ENCODE results near the gene CYTH2.
A peak's percentile ranks its signal among the peaks of the same experiment; 100 is the strongest.
"Not testable (repeated sequence)": the region's sequence is repeated elsewhere in the genome, so short reads cannot be mapped to it uniquely, and the experiment has no call there.

Gene CYTH2

DNA sequence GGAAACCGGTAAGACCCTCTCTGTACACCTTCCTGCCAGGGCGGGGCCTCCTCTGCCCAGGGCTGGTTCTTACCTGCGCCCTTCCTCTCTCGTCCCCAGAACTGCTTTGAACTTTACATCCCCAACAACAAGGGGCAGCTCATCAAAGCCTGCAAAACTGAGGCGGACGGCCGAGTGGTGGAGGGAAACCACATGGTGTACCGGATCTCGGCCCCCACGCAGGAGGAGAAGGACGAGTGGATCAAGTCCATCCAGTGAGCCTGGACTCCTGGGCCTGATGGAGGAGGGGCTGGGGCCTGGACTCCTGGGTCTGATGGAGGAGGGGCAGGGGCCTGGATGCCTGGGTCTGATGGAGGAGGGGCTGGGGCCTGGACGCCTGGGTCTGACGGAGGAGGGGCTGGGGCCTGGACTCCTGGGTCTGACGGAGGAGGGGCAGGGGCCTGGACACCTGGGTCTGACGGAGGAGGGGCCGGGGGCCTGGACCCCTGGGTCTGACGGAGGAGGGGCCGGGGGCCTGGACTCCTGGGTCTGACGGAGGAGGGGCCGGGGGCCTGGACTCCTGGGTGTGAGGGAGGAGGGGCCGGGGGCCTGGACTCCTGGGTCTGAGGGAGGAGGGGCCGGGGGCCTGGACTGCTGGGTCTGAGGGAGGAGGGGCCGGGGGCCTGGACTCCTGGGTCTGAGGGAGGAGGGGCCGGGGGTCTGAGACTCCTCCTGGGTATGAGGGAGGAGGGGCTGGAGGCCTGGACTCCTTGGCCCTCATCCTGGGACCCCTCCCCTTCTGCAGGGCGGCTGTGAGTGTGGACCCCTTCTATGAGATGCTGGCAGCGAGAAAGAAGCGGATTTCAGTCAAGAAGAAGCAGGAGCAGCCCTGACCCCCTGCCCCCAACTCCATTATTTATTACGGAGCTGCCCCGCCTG, 9.4 kb downstream of the CYTH2 start:
- no peak for DNase-seq

DNA sequence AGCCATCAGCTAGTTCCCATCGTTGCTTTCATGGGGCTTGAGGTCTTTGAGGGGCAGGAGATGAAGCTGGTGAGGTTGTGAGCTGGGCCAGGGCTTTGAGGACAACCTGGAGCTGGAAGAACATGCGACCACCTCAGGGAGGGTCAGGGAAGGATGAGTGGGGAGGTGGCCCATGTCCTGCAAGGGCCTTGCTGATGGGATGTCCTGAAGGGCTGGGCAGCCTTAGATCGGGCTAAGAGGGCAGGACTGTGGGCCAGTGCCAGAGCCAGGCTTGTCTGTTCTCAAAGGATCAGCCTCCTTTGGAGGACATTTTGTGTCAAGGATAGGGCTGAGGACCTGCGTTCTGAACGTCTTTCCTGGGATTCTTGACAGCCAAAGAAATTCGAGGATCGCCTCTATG, 10.5 kb downstream of the CYTH2 start:
- DNase-seq: no peak

DNA sequence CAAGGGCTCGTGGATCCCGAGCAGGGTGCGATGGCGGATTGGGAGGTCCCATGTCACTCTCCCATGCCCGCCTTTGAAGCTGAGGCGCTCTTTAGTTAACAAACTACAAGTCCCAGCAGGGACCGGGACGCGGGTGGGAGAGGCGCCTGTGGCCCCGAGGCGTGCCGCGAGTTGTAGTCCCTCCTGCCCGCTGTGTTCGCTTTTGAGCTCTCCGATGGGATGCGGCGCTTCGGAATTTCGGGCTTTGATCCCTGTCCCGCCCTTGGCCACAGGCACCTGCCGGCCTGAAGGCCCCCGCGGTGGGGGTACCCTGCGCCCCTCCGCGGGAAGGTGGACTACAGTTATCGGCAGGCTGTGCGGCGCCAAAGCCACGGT, 11.0 kb downstream of the CYTH2 start:
- no peak for DNase-seq

DNA sequence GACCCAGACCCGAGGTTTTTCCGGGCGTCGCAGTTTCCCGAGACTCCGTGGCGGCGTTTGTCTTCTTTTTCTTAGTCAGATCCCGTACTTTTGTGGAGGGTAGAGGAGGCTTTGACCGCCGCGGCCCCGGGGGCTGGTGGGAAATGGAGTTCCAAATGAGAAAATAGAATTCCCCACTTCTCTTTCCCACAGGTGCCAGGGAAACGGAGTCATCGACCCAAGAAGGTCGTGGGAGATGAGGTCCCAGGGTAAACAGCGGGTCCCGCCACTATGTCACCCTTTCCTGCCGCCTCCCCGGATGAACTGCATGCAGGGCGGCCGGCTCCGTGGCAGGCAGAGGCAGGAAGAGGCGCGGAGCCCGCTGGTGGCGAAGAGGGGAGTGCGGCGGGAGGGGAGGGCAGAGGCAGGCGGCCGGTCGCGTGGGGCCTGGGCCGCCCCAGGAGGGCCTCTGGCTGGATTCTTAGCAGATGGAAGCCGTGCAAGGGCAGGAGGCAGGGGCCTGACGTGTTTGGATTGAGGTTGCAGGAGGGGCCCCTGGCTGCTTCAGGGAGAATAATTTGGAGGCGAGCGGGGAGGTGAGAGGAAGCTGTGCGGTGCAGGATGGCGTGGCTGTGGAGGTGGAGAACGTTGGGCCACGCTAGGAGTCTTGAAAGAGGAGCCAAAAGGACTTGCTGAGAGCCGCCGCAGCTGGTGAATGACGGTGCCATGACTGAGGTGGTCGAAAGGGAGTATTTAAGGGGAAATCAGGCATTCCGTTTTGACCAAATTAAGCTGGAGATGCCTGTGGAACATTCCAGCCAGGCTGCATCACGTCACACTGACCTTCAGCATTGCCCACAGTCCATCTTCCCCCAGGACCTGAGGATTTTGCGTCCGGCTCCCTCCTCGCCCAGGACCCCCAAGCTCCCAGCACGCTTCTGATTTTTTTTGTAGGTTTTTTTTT, 11.7 kb downstream of the CYTH2 start:
- DNase-seq: no peak

DNA sequence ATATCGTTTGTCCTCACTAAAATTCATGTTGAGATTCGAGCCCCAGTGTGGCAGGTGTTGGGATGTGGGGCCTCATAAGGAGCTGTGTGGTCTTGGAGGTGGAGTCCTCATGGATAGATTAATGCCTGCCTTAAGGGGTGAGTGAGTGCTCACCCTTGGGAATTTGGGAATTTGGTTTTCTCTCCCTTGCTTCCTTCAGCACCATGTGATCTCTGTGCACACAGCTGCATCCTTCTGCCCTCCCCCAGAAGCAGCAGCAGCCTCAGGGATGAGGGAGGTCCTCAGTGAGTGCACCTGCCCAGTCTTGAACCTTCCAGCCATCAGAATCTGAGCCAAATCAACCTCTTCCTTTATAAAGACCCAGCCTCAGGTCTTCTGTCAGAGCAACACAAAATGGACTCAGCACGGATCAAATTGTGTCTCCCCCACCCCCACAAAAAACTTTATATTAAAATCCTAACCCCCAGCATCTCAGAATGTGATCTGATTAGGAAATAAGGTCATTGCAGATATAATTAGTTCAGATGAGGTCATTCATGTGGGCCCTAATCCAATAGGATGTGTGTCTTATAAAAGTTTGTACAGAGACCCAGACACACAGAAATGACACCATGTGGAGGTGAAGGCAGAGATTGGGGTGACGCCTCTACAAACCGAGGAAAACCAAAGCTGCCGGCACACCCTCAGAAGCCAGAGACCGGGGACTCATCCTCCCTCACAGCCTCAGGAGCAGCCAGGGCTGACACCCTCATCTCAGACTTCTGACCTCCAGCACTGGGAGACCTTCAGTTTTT, 12.9 kb downstream of the CYTH2 start:
- DNase-seq: no peak

DNA sequence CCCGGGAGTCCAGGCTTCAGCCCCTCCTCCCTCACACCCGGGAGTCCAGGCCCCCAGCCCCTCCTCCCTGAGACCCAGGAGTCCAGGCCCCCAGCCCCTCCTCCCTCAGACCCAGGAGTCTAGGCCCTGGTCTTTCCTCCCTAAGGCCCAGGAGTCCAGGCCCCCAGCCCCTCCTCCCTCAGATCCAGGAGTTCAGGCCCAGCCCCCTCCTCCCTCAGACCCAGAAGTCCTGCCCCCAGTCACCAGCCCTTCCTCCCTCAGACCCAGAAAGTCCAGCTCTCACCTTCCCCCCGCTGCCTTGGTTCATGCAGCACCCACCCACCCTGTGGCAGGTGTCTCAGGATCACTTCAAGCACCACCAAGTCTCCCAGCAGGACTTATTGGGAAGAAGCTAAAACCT, 14.1 kb downstream of the CYTH2 start:
- no peak for DNase-seq

DNA sequence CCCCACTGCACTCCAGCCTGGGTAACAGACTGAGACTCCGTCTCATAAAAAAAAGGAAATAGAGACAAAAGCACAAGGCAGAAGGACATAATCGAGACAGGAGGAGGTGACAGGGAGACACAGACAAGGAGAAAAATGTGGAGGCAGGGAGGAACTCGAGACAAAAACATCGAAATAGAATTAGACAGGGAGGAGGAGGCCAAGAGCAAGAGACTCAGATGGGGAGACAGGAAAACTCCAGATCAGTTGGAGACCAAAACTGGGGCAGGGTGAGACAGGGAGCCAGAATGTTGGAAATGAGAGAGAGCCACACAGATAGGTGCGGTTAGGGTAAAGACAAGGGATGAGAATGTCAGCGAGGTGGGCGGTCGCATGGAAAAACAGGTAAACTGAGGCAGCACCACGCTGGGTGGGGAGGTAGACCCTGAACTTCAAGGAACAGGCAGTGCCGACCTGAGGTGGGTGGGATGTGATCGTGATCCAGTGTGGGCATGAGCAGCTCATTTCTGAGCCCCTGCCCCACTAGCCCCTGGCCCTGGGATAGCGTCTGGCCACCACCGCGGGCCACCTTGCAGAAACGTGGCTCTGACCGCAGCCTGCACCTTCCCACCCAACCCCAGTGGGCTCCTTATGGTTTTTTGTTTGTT, 15.2 kb downstream of the CYTH2 start:
- DNase-seq: no peak

DNA sequence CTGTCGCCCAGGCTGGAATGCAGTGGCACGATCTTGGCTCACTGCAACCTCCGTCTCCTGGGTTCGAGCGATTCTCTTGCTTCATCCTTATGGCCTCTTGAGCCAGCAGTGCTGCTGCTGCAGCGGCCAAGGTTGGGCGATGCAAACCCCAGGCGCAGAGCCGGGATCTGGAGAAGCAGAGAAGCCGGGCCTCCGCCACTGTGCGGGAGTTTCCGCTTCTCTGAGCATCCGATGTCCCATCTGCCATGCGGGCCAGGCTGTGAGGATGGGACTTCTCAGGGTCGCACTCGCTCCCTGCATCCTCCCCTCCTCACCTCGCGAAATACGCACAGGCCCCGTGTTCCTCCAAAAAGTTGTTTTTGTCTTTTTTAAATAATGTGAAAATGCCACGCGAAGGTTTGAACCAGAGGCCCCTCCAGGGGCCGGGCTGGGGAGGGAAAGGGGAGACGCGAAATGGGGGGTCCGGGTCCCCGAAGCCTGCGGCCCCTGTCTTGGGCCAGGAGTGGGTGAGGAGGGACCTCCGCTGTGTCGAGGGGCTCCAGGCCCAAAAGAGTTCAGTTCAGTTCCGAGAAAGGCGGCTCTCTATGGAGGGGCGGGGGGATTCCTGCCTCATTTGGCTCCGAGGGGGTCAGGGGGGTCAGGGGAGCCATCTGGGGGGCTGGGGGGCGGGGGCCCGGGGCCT, 15.9 kb downstream of the CYTH2 start:
- no peak for DNase-seq

DNA sequence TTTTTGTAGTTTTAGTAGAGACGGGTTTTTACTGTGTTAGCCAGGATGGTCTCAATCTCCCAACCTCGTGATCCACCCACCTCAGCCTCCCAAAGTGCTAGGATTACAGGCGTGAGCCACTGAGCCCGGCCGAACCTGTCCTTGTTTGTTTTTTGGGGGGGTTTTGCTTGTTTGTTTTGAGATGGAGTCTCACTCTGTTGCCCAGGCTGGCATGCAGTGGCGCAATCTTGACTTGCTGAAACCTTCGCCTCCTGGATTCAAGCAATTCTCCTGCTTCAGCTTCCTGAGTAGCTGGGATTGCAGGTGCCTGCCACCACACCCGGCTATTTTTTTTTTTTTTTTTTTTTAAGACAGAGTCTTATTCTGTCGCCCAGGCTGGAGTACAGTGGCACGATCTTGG, 17.5 kb downstream of the CYTH2 start:
- DNase-seq: not testable (repeated sequence)

DNA sequence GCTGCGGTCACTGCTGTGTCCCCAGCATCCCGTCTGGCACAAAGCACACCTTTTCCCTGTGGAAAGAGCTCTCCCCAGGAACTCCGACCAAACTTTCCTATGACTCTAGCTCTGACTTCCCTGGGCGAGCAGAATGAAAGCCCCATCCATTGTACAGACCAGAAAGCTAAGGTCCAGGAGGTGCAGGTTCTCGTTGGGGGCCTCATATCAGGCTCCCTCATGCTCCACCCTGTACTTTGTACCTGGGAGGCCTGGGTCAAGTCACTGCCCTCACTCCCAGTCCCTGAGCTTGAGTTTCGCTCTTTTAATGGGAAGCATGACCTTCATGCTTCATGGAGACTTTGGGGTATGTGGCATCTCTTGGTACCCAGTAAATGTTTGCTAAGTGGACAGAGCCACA, 18.4 kb downstream of the CYTH2 start:
- no peak for DNase-seq

DNA sequence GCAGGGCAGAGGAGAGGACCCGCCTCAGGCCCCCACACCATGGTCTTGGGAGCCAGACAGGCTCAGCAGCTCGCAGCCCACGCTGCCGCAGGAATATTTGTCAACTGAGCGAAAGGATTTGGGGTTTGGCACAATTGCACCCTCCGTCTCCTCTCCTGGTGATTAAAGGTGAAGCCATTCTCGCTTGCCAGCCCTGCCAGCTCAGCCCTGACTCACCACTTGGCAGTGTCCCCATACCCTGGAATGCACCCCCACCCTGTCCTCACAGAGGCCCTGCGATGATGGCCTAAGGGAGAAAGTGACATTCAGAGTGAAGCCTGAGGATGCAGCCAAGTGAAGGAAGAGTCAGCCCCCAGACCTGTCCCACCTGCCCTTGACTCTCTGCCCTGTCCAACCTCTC, 18.8 kb downstream of the CYTH2 start:
- no peak for DNase-seq

DNA sequence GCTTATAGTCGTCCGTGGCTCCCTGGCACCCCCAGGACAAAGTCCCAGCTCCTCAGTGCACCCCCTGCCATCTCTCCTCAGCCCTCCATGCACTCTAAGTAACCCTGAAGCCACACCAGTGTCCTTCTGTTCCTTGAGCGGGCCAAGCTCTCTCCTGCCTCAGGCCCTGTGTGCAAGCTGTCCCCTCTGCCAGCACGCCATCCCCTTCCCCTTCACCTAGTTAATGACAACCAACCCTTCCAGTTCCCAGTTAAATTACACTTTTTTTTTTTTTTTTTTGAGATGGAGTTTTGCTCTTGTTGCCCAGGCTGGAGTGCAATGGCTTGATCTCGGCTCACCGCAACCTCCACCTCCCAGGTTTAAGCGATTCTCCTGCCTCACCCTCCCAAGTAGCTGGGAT, 19.3 kb downstream of the CYTH2 start:
- DNase-seq: not testable (repeated sequence)

DNA sequence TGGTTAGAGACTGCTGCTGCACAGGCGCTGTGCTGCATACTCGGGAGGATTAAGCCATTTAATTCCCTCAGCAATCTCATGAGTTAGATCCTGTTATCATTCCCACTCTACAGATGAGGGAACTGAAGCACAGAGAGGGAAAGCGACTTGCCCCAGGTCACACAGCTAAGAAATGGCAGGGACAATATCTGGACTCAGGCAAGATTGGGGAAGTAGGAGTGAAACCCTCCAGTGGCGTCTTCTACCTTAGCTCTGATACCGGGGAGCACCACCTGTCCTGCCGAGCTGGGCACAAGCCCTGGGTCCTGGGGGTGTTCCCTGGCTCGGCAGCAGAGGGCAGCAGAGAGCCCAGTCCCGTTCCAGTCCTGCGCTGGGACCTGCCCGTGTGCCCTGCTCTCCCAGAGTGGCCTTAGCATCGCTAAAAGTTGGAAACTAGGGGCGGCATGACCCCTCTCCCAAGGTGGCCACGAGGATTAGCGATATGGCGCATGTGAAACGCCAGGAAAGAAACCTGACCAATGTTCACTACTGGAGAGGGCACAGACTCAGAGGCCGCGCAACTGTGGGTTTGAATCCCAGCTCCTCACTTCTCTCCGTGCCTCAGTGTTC, 20.5 kb downstream of the CYTH2 start:
- peak; percentile 4 for DNase-seq

DNA sequence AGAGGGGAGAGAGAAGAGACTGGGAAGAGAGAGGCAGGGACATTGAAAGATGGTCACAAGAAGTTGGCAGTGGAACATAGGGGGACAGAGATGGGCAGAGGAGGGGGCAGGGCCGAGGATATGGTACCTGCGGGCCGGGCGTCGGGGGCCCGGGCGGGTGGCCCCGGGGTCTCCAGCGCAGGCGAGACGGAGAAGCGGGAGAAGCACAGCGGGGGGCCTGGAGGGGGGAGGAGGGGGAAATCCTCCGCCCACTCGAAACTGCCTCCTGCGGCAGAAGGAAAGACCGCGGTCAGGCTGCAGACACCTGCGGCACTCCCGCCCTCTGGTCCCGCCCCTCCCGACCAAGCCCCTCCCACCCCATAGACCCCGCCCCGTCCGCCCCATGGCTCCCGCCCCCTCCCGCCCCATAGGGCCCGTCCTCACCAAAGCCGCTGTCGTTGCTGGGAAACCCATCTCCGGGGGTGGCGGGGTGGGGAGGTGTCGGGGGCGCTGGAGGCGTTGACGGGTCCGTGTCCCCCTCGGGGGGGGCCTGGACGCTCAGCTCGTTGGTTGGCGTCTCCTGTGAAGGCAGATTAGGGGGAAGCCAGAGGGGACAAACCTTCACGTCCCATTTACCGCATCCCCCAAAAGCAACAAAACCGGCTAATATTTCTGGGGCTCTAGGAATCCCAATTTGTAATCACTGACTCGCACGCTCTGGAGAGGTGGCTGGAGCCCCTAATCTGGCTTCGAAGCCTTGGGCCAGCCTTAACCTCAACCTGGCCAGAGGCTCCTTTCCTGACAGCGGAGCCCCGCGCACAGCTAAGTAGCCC, 22.0 kb downstream of the CYTH2 start:
- DNase-seq: peak; percentile 8

DNA sequence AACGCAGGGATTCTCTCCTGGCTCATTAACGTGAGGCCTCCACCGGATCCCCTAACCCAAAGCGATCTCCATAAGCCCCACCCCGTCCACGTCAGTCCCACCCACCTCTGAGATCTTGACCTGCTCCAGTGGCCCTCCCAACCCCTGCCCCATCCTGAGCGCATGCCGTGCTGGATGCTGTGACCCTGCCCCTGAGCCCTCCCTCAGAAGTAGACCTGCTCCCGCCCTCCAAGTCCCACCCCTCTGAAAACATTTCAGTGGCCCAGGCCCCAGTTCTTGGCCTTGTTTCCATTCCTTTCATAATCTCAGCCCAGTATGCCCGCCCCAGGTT, 22.6 kb downstream of the CYTH2 start:
- DNase-seq: no peak

DNA sequence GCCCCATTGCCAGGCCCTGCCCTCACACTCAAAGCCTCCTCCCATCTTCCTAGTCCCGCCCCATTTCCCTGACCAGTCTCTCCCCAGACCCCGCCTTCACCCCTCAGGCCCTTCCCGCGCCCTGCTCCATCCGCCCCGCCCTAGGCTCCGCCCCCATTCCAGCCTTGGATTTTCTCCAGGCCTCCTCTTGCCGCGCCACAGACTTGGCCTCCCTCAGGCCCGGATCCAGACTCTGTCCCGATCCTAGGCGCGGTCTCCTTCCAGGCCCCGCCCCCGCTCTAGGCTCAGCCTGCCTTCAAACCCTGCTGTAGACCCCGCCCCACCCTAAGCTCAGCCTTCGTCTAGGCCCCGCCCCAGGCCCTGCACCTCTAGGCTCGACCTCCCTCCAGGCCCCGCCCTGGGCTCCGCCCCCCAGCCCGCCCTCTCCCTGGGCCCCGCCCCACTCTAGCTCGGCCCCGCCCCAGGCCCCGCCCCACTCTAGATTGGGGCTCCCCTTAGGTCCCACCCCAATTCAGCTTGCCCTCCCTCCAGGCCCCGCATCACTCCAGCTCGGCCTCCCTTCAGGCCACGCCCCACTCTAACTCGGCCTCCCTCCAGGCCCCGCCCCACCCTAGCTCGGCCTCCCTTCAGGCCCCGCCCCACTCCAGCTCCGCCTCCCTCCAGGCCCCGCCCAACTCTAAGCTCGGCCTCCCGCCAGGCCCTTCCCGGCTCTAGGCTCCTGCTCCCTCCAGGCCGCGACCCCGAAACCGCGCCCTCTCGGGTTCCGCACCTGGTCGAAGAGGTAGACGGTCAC, 24.0 kb downstream of the CYTH2 start:
- DNase-seq: peak; percentile 94

DNA sequence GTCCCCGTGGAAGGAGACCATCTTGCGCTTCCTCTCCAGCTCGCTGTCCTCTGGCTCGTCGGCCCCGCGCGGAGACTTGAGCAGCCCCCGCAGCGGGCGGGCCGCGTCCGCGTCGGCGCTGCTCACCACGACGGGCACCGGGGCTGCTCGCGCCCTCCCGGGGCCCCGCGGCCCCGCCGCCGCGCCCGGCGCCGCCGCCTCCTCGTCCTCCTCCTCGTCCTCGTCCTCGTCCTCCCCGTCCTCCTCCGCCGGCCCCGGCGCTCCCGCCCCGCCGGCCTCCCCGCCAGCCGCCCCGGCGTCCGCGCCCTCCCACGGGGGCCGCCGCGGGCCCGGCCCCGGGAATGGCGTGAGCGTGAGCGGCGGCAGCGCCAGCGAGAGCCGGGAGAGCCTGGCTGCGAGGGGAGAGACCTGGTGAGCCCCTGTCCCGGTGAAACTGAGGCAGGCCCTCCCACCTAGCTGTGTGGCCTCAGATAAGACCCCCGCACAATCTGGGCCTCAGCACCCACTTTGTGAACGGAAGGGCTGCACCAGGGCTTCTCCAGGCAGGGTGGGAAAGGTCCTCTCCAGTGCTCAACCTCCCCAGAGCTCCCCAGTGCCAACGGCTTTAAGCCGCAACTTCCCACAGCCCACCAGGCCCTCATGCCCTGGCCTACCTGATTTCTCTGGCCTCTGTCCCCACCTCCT, 24.7 kb downstream of the CYTH2 start:
- no peak for DNase-seq

DNA sequence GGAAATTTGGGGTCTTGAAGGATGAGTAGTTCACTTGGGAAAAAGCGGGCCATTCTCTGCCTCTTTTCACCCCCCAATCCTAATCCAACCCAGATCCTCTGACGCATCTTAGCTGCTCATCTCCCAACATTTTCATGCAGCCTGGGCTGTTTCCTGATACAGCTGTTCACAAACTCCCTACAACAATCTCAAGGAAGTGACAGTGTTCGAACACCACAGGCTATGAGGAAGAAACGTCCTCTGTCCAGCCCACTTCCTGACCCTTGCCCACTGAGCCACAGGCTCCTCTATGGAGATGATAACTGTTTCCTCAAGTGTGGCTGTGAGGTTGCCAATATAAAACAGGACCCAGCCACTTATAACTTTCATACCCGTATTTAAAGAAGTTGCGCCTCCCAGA, 26.2 kb downstream of the CYTH2 start:
- no peak for DNase-seq
